H1 (cell line): ENCODE results near the gene DAPK1. TPM values are rescaled to one million over a fixed set of nuclear protein-coding genes. Genes with fewer than 3 reads are reported as not detected.

Experiments used
- CTCF ChIA-PET: fragments of 300-600 bp; sonication (Branson Sonifier 250); formaldehyde crosslinking; loops from one replicate; lab custom pipeline; 2021; ENCODE audit not compliant: partially characterized antibody; lab: Charles Lee
- POLR2A ChIA-PET: fragments of 300-600 bp; sonication (Branson Sonifier 250); formaldehyde crosslinking; loops from one replicate; lab custom pipeline; 2021; ENCODE audit warnings: inconsistent platforms; ENCODE audit not compliant: partially characterized antibody; lab: Charles Lee
- DNase-seq, 2 experiments: peaks; one replicate each; pipeline versions ENCODE4 v3.0.0 to v3.0.0-alpha.2; 2010 to 2022; ENCODE audit warnings: low spot score in 2 of 2, low read depth in 1 of 2, mixed read lengths in 1 of 2
- FAIRE-seq: peaks from 2 replicates; lab custom pipeline; 2011; peaks lifted over from hg19 to GRCh38; lab: Jason Lieb, UNC
- H2AFZ ChIP-seq: 2 replicates; pipeline ENCODE4 v1.8.1; 2012; ENCODE audit warnings: low read length, inconsistent platforms
- H2AK5ac ChIP-seq: 2 replicates; pipeline ENCODE4 v1.6.1; 2013; ENCODE audit warnings: low read depth, low read length
- H2BK120ac ChIP-seq: replicated peaks from 2 replicates; pipeline ENCODE3; 2013; ENCODE audit warnings: low read depth, low read length, inconsistent platforms
- H2BK12ac ChIP-seq: 2 replicates; pipeline ENCODE4 v1.6.1; 2013; ENCODE audit warnings: low read depth, low read length
- H2BK15ac ChIP-seq: 2 replicates; pipeline ENCODE4 v1.6.1; 2013; ENCODE audit warnings: low read length
- H2BK20ac ChIP-seq: 2 replicates; pipeline ENCODE4 v1.6.1; 2013; ENCODE audit warnings: low read length
- H2BK5ac ChIP-seq: 2 replicates; pipeline ENCODE4 v1.6.1; 2013; ENCODE audit warnings: low read depth, low read length
- H3K14ac ChIP-seq: 2 replicates; pipeline ENCODE4 v1.6.1; 2013; ENCODE audit warnings: inconsistent platforms; ENCODE audit not compliant: insufficient read length
- H3K18ac ChIP-seq: 2 replicates; pipeline ENCODE4 v1.6.1; 2013; ENCODE audit warnings: low read length; ENCODE audit errors: extremely low read depth
- H3K23ac ChIP-seq: 2 replicates; pipeline ENCODE4 v1.6.1; 2013; ENCODE audit warnings: inconsistent platforms; ENCODE audit not compliant: insufficient read length
- H3K23me2 ChIP-seq: 2 replicates; pipeline ENCODE4 v1.6.1; 2013; ENCODE audit warnings: low read depth, low read length
- H3K27ac ChIP-seq: 2 replicates; pipeline ENCODE4 v1.6.1; 2011; ENCODE audit warnings: low read depth, low read length, inconsistent platforms
- H3K27me3 ChIP-seq, 4 experiments: replicated peaks in 1 of 4; 1 replicate in 1 of 4; 2 replicates in 3 of 4; pipeline versions ENCODE4 v1.6.1 to v1.8.1; 2011 to 2013; ENCODE audit warnings: low read length in 3 of 4, mild to moderate bottlenecking in 3 of 4, inconsistent platforms in 2 of 4, mixed read lengths in 2 of 4, moderate library complexity in 1 of 4; ENCODE audit not compliant: control insufficient read depth in 3 of 4, insufficient read depth in 3 of 4; ENCODE audit errors: extremely low read depth in 1 of 4
- H3K36me3 ChIP-seq, 4 experiments: 2 replicates each; pipeline versions ENCODE4 v1.6.1 to v1.8.1; 2011 to 2013; ENCODE audit warnings: mild to moderate bottlenecking in 4 of 4, low read length in 3 of 4, moderate library complexity in 2 of 4, control low read depth in 1 of 4, inconsistent platforms in 1 of 4; ENCODE audit not compliant: insufficient read depth in 4 of 4, control insufficient read depth in 2 of 4
- H3K4ac ChIP-seq: replicated peaks from 2 replicates; pipeline ENCODE3; 2013; ENCODE audit warnings: low read length, low read depth, mixed read lengths, inconsistent platforms; ENCODE audit not compliant: insufficient read length
- H3K4me1 ChIP-seq, 4 experiments: replicated peaks in 1 of 4; 1 replicate in 1 of 4; 2 replicates in 3 of 4; pipeline versions ENCODE4 v1.6.1 to v1.8.1; 2011 to 2013; ENCODE audit warnings: low read length in 3 of 4, inconsistent platforms in 2 of 4, mixed read lengths in 1 of 4; ENCODE audit not compliant: insufficient read depth in 4 of 4, control insufficient read depth in 3 of 4
- H3K4me2 ChIP-seq, 2 experiments: 2 replicates each; pipeline versions ENCODE4 v1.6.1 to v1.8.1; 2011 to 2013; ENCODE audit warnings: low read depth in 2 of 2, low read length in 2 of 2, control low read depth in 1 of 2, inconsistent platforms in 1 of 2, mild to moderate bottlenecking in 1 of 2; ENCODE audit not compliant: insufficient read depth in 1 of 2
- H3K4me3 ChIP-seq, 4 experiments: fragments of 200-600, 300-600 bp in 1 of 4; sonication (generic), shearing (Covaris generic), sonication (Bioruptor Twin) in 1 of 4; 2 replicates each; pipeline versions ENCODE4 v1.5.1 to v1.8.1; 2011 to 2016; ENCODE audit warnings: low read length in 4 of 4, low read depth in 3 of 4, control low read depth in 2 of 4, inconsistent platforms in 2 of 4, mild to moderate bottlenecking in 2 of 4, mixed read lengths in 1 of 4, moderate library complexity in 1 of 4; ENCODE audit not compliant: insufficient read depth in 2 of 4; ENCODE audit errors: extremely low read depth in 1 of 4
- H3K56ac ChIP-seq: replicated peaks from 2 replicates; pipeline ENCODE3; 2013; ENCODE audit warnings: low read depth, mild to moderate bottlenecking, mixed read lengths, low read length, inconsistent platforms; ENCODE audit not compliant: insufficient read length
- H3K79me1 ChIP-seq: 2 replicates; pipeline ENCODE4 v1.6.1; 2013; ENCODE audit warnings: low read depth, low read length, control low read depth
- H3K79me2 ChIP-seq, 2 experiments: 2 replicates each; pipeline versions ENCODE4 v1.6.1 to v1.8.1; 2012 to 2013; ENCODE audit warnings: low read length in 2 of 2, mild to moderate bottlenecking in 2 of 2, inconsistent platforms in 1 of 2; ENCODE audit not compliant: insufficient read depth in 2 of 2, control insufficient read depth in 1 of 2
- H3K9ac ChIP-seq, 4 experiments: replicated peaks in 1 of 4; 1 replicate in 1 of 4; 2 replicates in 3 of 4; pipeline versions ENCODE4 v1.6.1 to v1.8.1; 2011 to 2013; ENCODE audit warnings: low read depth in 3 of 4, low read length in 3 of 4, control low read depth in 2 of 4, mild to moderate bottlenecking in 2 of 4, moderate library complexity in 2 of 4, inconsistent platforms in 1 of 4; ENCODE audit errors: extremely low read depth in 1 of 4
- H3K9me3 ChIP-seq, 2 experiments: 2 replicates each; pipeline versions ENCODE4 v1.6.1 to v1.8.1; 2012 to 2013; ENCODE audit warnings: mild to moderate bottlenecking in 2 of 2, moderate library complexity in 2 of 2, control low read depth in 1 of 2, inconsistent platforms in 1 of 2, low read depth in 1 of 2, low read length in 1 of 2, mixed read lengths in 1 of 2; ENCODE audit not compliant: insufficient read depth in 2 of 2
- H4K20me1 ChIP-seq, 2 experiments: replicated peaks in 1 of 2; 2 replicates each; pipeline versions ENCODE3 to v1.8.1; 2011 to 2013; ENCODE audit warnings: inconsistent platforms in 2 of 2, low read length in 2 of 2, mild to moderate bottlenecking in 1 of 2; ENCODE audit not compliant: insufficient read depth in 2 of 2, control insufficient read depth in 1 of 2
- H4K5ac ChIP-seq: 2 replicates; pipeline ENCODE4 v1.6.1; 2013; ENCODE audit warnings: low read length, low read depth, mixed read lengths, inconsistent platforms; ENCODE audit not compliant: insufficient read length
- H4K8ac ChIP-seq: 2 replicates; pipeline ENCODE4 v1.8.0; 2013; ENCODE audit warnings: mild to moderate bottlenecking, moderate library complexity, low read length, inconsistent platforms; ENCODE audit not compliant: insufficient read depth; ENCODE audit errors: extremely low read depth
- H4K91ac ChIP-seq: replicated peaks from 2 replicates; pipeline ENCODE3; 2013; ENCODE audit warnings: low read length, mixed read lengths, inconsistent platforms; ENCODE audit not compliant: insufficient read length
- CBX8 ChIP-seq: fragments of 300-800, 300-1000 bp; sonication (generic); IDR thresholded peaks from 2 replicates; pipeline ENCODE4 v1.7.1; 2016; ENCODE audit warnings: low read depth, low read length, borderline replicate concordance
- CREB1 ChIP-seq: IDR thresholded peaks from 2 replicates; pipeline ENCODE4 v1.6.1; 2012; ENCODE audit warnings: inconsistent platforms
- EGR1 ChIP-seq: IDR thresholded peaks from 2 replicates; pipeline ENCODE4 v1.6.1; 2011; ENCODE audit warnings: low read depth, low read length, borderline replicate concordance
- KDM4A ChIP-seq: IDR thresholded peaks from one replicate; pipeline ENCODE4 v1.7.1; 2012; ENCODE audit warnings: low read depth, mild to moderate bottlenecking, moderate library complexity, low read length, inconsistent platforms; ENCODE audit not compliant: severe bottlenecking
- RAD21 ChIP-seq, 2 experiments: IDR thresholded peaks in 1 of 2; conservative IDR thresholded peaks in 1 of 2; 2 replicates each; pipeline ENCODE4 v1.6.1; 2011; ENCODE audit warnings: low read depth in 2 of 2, low read length in 2 of 2, improper control_type of control experiment in 1 of 2, inconsistent platforms in 1 of 2, mild to moderate bottlenecking in 1 of 2, moderate library complexity in 1 of 2
- RFX5 ChIP-seq: IDR thresholded peaks from 2 replicates; pipeline ENCODE4 v1.6.1; 2011; ENCODE audit warnings: low read depth, low read length, improper control_type of control experiment, borderline replicate concordance
- RXRA ChIP-seq: IDR thresholded peaks from 2 replicates; pipeline ENCODE4 v1.6.1; 2011; ENCODE audit warnings: low read depth, mild to moderate bottlenecking, low read length, moderate library complexity; ENCODE audit not compliant: insufficient read depth
- SIN3A ChIP-seq, 2 experiments: IDR thresholded peaks in 1 of 2; conservative IDR thresholded peaks in 1 of 2; 2 replicates each; pipeline ENCODE4 v1.6.1; 2011 to 2012; ENCODE audit warnings: low read length in 2 of 2, improper control_type of control experiment in 1 of 2, low read depth in 1 of 2, mild to moderate bottlenecking in 1 of 2
- TBP ChIP-seq: IDR thresholded peaks from 2 replicates; pipeline ENCODE4 v1.6.1; 2011; ENCODE audit warnings: low read depth, low read length, improper control_type of control experiment
- YY1 ChIP-seq: IDR thresholded peaks from 2 replicates; pipeline ENCODE4 v1.6.1; 2011; ENCODE audit warnings: low read depth, mild to moderate bottlenecking, low read length
- WGBS, 2 experiments: shearing (Covaris generic) in 1 of 2; methylation state at CpG; one replicate each; pipeline versions ENCODE4 v1.1.6 to v1.1.7; 2013 to 2015; ENCODE audit warnings: low lambda C conversion rate in 2 of 2, mixed read lengths in 2 of 2, inconsistent platforms in 1 of 2, low coverage in 1 of 2, missing lambda C conversion rate in 1 of 2; ENCODE audit not compliant: insufficient replicate concordance in 2 of 2, insufficient coverage in 1 of 2, insufficient read length in 1 of 2; ENCODE audit errors: extremely low coverage in 1 of 2, missing lambda C conversion rate in 1 of 2; 5-methylcytosine and 5-hydroxymethylcytosine counted together
- polyA plus RNA-seq, 7 experiments: library from polyadenylated mRNA; depleted of rRNA in 3 of 7; stranded (reverse) in 5 of 7; unstranded in 2 of 7; fragments of >200 nt in 5 of 7; fragments of 200-250 nt in 2 of 7; gene quantifications; 1 replicate in 5 of 7; 2 replicates in 1 of 7; 4 replicates in 1 of 7; pipeline versions ENCODE4 v1.2.1 to v1.2.3, GENCODE V29; 2011 to 2013; ENCODE audit warnings: missing spikeins in 2 of 7, mixed read lengths in 2 of 7
- total RNA-seq: library from RNA; stranded (reverse); fragmentation: NEBNext Ultra II Directional; extraction: Animal tissue kit (Norgen Biotek cat#: 25700); gene quantifications from 2 replicates; pipeline ENCODE4 v1.2.1, GENCODE V29; 2021
- TF ChIP-seq, protein P1 (sequence below): IDR thresholded peaks from 2 replicates; pipeline ENCODE4 v1.6.1; 2012; ENCODE audit warnings: low read length, inconsistent platforms

The DAPK1 gene
- total and polyA plus RNA-seq, 2 of the 8 experiments (the other 6 are each of a cell fraction or from before 2014, with no cell fraction given) = 62.4 to 131 TPM

DNA sequence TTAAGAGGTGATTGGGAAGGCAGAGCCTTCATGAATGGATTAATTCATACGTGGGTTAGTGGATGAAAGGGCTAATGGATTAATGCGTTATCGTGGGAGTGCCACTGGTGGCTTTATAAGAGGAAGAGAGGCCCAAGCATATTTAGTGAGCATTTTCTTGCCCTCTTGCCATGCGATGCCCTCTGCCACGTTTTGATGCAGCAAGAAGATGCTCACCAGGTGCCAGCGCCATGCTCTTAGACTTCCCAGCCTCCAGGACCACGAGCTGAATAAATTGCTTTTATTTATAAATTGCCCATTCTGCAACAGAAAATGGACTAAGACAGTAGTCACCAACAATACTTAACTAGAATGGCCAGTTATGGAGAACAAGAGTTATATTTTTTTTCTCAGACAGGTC lies 24.2 kb downstream of the DAPK1 start:
- no peak overlapping the region for H2BK12ac ChIP-seq
- H2AFZ ChIP-seq = no peak overlapping the region
- H3K79me1 ChIP-seq = peaks cover 23% of the 10 kb centered on the region
- H3K27ac ChIP-seq = no peak overlapping the region
- H3K79me2 ChIP-seq = peaks cover 4 to 93% of the 10 kb centered on the region in 2 experiments
- no peaks in the 10 kb centered on the region for H3K9me3 ChIP-seq
- no peak overlapping the region for H3K56ac ChIP-seq
- ChIA-PET POLR2A (interaction anchor here (0.9 kb wide), 1 partner anchor 9 kb away, joined by 3 read pairs; no protein-coding TSS in a partner anchor), CTCF (interaction anchor here (0.8 to 2.5 kb wide), 4 partner anchors 9 to 141 kb away, joined by 3 to 6 read pairs (median 5); no protein-coding TSS in a partner anchor)
- H2AK5ac ChIP-seq = no peak overlapping the region
- no peak overlapping the region for H3K4ac ChIP-seq
- no peak overlapping the region for H3K23ac ChIP-seq
- H3K14ac ChIP-seq = no peak overlapping the region
- no peak overlapping the region for H3K9ac ChIP-seq
- H2BK15ac ChIP-seq = no peak overlapping the region
- no peak overlapping the region for H4K5ac ChIP-seq
- 80% methylated on average over 7 of the region's 7 CpGs; no CpG with 5 or more reads in 1 of the 2 experiments for WGBS, 2 experiments
- peaks cover 11 to 17% of the 10 kb centered on the region in 2 experiments for H4K20me1 ChIP-seq
- no peak overlapping the region for H2BK5ac ChIP-seq
- no peak overlapping the region for H2BK20ac ChIP-seq
- FAIRE-seq = no peak
- TF ChIP-seq CREB1 (no peak), RAD21 (IDR thresholded peaks at IDR 0.05 in 1 of 2, conservative IDR thresholded peaks at IDR 0.05 in 1 of 2; ENCODE audit: low read depth in 2 of 2, low read length in 2 of 2) (no peak), KDM4A (no peak), YY1 (no peak), CBX8 (no peak), RFX5 (no peak), TBP (no peak), SIN3A (conservative IDR thresholded peaks at IDR 0.05 in 1 of 2, IDR thresholded peaks at IDR 0.05 in 1 of 2; ENCODE audit: low read depth in 1 of 2, low read length in 2 of 2) (no peak), EGR1 (no peak), RXRA (no peak)
- TF ChIP-seq, protein P1, sequence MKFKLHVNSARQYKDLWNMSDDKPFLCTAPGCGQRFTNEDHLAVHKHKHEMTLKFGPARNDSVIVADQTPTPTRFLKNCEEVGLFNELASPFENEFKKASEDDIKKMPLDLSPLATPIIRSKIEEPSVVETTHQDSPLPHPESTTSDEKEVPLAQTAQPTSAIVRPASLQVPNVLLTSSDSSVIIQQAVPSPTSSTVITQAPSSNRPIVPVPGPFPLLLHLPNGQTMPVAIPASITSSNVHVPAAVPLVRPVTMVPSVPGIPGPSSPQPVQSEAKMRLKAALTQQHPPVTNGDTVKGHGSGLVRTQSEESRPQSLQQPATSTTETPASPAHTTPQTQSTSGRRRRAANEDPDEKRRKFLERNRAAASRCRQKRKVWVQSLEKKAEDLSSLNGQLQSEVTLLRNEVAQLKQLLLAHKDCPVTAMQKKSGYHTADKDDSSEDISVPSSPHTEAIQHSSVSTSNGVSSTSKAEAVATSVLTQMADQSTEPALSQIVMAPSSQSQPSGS = no peak
- H3K4me1 ChIP-seq = peaks cover 10 to 29% (median 20%) of the 10 kb centered on the region in 4 experiments
- H3K27me3 ChIP-seq = no peaks in the 10 kb centered on the region
- no peak overlapping the region for H2BK120ac ChIP-seq
- DNase-seq = peak in 1 of 2 experiments; percentile 24
- no peak overlapping the region for H3K4me3 ChIP-seq
- H3K4me2 ChIP-seq = no peak overlapping the region
- no peak overlapping the region for H4K91ac ChIP-seq
- peaks cover 0 to 6% (median 0%) of the 10 kb centered on the region in 4 experiments; a peak in 4 of 8 replicates for H3K36me3 ChIP-seq
- no peaks in the 10 kb centered on the region for H3K23me2 ChIP-seq
- no peak overlapping the region for H4K8ac ChIP-seq
- no peak overlapping the region for H3K18ac ChIP-seq
